K562 (cell line): Measurements from ENCODE around the gene SPIRE1.

ENCODE experiments used
- EHMT2 ChIP-seq: fragments of 450-650 bp; IDR thresholded peaks from 2 replicates; pipeline ENCODE4 v1.6.1; 2018; ENCODE audit warnings: antibody characterized with exemption
- NFIX ChIP-seq: fragments of 250-450 bp; sonication (Bioruptor Pico); IDR thresholded peaks from 2 replicates; pipeline ENCODE4 v1.4.0; 2020; ENCODE audit warnings: low read depth, mild to moderate bottlenecking, moderate library complexity
- NR2C1 ChIP-seq, 2 experiments: fragments of 450-650 bp; IDR thresholded peaks; 2 replicates each; pipeline ENCODE4 v1.6.1; 2017; ENCODE audit warnings: mild to moderate bottlenecking in 2 of 2, antibody characterized with exemption in 1 of 2, inconsistent platforms in 1 of 2, missing compliant biosample characterization in 1 of 2, missing genetic modification characterization in 1 of 2
- SP2 ChIP-seq: IDR thresholded peaks from 2 replicates; pipeline ENCODE4 v1.6.1; 2011; ENCODE audit warnings: mild to moderate bottlenecking, low read depth, low read length, moderate library complexity; ENCODE audit not compliant: poor library complexity, severe bottlenecking; ENCODE audit errors: extremely low read depth
- SREBF2 ChIP-seq: sonication (generic); formaldehyde crosslinking; IDR thresholded peaks from 2 replicates; pipeline ENCODE4 v1.4.0; 2020; ENCODE audit warnings: mild to moderate bottlenecking, missing genetic modification reagents
- ZFP30 ChIP-seq: fragments of 250-450 bp; sonication (Bioruptor Pico); IDR thresholded peaks from 2 replicates; pipeline ENCODE4 v1.8.0; 2022; ENCODE audit warnings: moderate library complexity, mild to moderate bottlenecking, inconsistent platforms, borderline replicate concordance
- ZNF124 ChIP-seq: sonication (generic); formaldehyde crosslinking; IDR thresholded peaks from 2 replicates; pipeline ENCODE4 v1.8.1; 2022; ENCODE audit warnings: missing genetic modification reagents
- ZNF212 ChIP-seq: fragments of 450-650 bp; formaldehyde crosslinking; IDR thresholded peaks from 2 replicates; pipeline ENCODE4 v1.4.0; 2020; ENCODE audit warnings: mild to moderate bottlenecking
- TF ChIP-seq, protein P1 (sequence below): fragments of 250-450 bp; sonication (Bioruptor Pico); IDR thresholded peaks from 2 replicates; pipeline ENCODE4 v1.9.0; 2021; ENCODE audit warnings: mild to moderate bottlenecking
- TF ChIP-seq, protein P2 (sequence below), 3 experiments: IDR thresholded peaks in 2 of 3; conservative IDR thresholded peaks in 1 of 3; 2 replicates each; pipeline ENCODE4 v1.5.1; 2011 to 2012; ENCODE audit warnings: low read length in 3 of 3, mild to moderate bottlenecking in 3 of 3, control low read depth in 2 of 3, improper control_type of control experiment in 1 of 3, inconsistent platforms in 1 of 3, low read depth in 1 of 3, mixed read lengths in 1 of 3, moderate library complexity in 1 of 3; ENCODE audit not compliant: insufficient read depth in 2 of 3

DNA sequence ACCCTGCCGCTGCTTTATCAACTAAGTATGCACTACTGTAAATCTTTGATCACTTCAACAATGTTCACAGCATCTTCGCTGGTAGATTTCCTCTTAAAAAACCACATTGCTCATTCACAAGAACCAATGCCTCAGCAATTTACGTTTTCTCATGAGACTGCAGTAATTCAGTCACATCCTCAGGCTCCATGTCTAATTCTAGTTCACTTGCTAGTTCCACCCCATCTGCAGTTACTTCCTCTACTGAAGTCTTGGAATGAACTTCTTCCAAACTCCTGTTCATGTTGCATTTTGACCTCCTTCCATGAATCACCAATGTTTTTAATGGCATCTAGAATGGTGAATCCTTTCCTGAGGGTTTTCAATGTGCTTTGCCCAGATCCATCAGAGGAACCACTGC, 214.4 kb downstream of the SPIRE1 start:
- TF ChIP-seq, protein P1, sequence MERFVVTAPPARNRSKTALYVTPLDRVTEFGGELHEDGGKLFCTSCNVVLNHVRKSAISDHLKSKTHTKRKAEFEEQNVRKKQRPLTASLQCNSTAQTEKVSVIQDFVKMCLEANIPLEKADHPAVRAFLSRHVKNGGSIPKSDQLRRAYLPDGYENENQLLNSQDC (CRISPR knock-in tag) = no peak
- no peak for TF ChIP-seq NR2C1 (IDR thresholded peaks at IDR 0.05)
- no peak for TF ChIP-seq NR2C1 (tag; IDR thresholded peaks at IDR 0.05)
- no peak for TF ChIP-seq SP2
- TF ChIP-seq ZNF124 = no peak
- TF ChIP-seq, protein P2, sequence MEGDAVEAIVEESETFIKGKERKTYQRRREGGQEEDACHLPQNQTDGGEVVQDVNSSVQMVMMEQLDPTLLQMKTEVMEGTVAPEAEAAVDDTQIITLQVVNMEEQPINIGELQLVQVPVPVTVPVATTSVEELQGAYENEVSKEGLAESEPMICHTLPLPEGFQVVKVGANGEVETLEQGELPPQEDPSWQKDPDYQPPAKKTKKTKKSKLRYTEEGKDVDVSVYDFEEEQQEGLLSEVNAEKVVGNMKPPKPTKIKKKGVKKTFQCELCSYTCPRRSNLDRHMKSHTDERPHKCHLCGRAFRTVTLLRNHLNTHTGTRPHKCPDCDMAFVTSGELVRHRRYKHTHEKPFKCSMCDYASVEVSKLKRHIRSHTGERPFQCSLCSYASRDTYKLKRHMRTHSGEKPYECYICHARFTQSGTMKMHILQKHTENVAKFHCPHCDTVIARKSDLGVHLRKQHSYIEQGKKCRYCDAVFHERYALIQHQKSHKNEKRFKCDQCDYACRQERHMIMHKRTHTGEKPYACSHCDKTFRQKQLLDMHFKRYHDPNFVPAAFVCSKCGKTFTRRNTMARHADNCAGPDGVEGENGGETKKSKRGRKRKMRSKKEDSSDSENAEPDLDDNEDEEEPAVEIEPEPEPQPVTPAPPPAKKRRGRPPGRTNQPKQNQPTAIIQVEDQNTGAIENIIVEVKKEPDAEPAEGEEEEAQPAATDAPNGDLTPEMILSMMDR (IDR thresholded peaks at IDR 0.05 in 2 of 3, conservative IDR thresholded peaks at IDR 0.05 in 1 of 3; ENCODE audit: insufficient read depth in 2 of 3, low read depth in 1 of 3, low read length in 3 of 3) = no peak
- no peak for TF ChIP-seq ZNF212 (CRISPR knock-in tag)
- TF ChIP-seq EHMT2 = no peak
- TF ChIP-seq SREBF2 (CRISPR knock-in tag) = no peak
- no peak for TF ChIP-seq NFIX (CRISPR knock-in tag)
- no peak for TF ChIP-seq ZFP30 (CRISPR knock-in tag)
